ENCODE measurements around the gene SPG21.

Gene SPG21

GRCh38 chr15:64938192-64938591, 51.5 kb downstream of the SPG21 start:
- DNase-seq (ENCODE audit: low spot score), result no peak

GRCh38 chr15:64934023-64934422, 55.7 kb downstream of the SPG21 start:
- DNase-seq (ENCODE audit: low spot score), result no peak

GRCh38 chr15:64931381-64931780, 58.3 kb downstream of the SPG21 start:
- DNase-seq (ENCODE audit: low spot score), result peak; percentile 13

GRCh38 chr15:64930778-64931371, 58.8 kb downstream of the SPG21 start:
- peak; percentile 9 for DNase-seq (ENCODE audit: low spot score)

DNA sequence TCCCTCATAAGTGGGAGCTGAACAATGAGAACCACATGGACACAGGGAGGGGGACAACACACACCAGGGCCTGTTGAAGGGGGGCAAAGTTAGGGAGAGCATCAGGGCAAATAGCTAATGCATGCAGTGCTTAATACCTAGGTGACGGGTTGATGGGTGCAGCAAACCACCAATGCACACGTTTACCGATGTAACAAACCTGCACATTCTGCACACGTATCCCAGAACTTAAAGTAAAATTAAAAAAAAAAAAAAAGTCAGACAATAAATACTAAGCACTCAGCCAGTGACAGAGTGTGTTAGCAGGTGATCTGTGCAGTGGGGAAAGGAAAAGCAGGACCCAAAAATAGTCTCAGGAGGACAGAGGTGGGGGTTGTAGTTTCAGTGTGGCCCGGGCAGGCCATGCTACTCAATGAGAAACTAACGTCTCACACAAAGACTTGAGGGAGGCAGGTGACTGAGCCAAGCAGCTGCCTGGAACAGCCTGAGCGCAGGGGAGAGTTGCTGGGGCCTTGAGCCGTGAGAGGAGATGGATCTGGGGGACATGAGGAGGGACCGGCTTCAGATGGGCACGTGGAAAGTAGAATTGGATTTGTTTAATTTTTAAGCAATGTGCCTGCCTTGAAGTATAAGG, 59.6 kb downstream of the SPG21 start:
- DNase-seq (ENCODE audit: low spot score), result peak; percentile 20

DNA sequence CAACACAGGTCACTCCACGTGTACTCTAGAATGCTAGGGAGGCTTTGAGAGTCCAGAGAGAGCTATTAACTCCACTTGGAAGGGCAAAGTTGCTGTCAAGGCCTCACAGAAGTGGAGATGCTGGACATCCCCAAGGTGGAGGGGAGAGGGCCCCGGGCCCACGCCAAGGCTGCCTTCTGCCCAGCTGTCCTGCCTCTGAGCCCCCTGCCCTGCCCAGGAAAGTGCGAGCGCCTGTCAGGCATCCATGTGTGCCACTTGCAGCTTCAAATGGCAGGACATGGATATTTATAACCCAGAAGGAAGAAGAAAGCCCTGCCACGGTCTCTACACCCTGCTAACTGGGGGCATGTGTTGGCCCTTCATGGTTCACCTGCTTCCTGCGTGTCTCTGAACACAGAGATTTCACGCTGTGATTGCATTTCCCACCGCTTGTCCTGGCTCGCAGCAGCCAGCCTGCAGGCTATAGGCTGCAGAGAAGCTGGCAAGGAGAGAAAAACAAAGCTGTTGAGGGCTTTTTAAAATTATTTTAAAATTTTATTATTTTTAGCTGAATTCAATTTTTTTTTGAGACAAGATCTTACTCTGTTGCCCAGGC, 61.0 kb downstream of the SPG21 start:
- DNase-seq (ENCODE audit: low spot score), result peak; percentile 26

DNA sequence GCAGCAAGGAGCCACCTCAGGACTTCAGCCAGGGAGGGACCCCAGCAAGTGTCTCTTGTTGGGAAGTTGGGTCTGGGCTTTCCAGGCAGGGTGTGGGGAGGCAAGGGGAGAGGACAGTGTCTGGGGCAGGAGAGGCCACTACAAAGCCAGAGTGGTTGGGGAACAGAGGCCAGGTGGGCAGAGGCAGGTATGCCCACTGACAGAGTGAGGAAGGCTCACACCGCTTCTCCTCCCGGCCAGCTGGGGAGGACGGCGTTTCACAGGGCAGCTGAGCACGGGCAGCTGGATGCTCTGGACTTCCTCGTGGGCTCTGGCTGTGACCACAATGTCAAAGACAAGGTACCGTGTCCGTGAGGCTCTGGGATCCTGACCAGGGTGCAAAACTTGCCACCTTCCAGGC, 63.1 kb downstream of the SPG21 start:
- DNase-seq (ENCODE audit: low spot score), result no peak

DNA sequence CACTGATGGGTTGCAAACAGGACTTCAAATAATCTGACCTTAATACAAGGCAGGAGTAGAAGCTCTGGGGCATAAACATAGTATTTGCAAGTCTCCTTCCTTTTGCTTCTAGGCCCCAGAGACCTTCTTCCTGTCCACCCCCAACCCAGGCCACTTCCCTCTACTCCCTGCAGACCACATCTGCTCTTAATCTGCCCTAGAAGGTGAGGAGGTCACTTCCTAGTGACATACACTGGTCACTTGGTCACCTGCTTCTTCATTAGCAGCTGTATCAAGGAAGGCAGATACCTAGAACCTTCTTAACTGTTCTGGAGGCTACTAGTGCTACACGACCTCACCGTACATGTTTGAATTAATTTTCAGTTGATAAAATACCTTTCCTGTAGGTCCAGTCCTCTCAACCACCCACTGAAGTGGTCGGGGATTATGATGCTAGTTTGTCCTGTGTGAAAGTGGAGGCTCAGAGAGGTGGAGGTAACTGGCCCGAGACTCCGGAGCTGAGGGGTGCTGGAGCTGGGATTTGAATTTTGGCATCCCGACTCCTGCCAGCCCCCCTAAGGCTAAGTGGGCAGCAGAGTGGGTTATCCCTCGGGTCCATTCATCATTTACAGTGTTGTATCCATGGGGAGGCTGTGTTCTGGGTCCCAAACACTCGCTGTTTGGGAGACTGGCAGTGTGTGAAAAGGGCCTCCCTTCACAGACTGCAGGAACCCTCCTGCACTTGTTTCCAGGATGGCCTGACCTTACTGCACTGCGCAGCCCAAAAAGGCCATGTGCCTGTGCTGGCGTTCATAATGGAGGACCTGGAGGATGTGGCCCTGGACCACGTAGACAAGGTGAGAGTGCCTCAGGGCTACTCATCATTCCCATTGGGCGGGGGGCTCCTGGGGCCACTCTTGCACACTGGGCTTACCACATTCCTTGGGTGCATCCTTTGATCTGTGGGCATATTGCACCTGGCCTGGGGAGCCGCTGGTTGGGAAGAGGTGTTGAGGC, 64.1 kb downstream of the SPG21 start:
- no peak for DNase-seq (ENCODE audit: low spot score)

DNA sequence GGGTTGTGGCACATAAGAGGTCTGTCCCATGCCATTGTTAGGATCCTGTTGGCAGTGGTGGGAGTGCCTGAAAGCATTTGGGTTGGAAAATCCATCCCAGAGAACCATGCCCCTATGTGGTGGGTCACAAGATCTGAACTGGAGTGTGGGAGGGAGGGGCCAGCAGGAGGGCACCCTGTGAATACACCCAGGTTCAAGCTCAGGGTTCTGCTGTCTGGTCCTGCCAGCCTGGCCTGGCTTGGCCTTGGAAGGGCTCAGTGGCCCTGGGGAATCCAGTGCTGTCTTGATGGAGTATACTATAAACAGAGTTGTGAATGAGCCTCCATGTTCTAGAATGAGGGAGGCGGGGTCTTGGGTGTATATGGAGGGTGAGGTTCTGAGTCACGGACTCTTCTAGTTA, 66.2 kb downstream of the SPG21 start:
- no peak for DNase-seq (ENCODE audit: low spot score)

DNA sequence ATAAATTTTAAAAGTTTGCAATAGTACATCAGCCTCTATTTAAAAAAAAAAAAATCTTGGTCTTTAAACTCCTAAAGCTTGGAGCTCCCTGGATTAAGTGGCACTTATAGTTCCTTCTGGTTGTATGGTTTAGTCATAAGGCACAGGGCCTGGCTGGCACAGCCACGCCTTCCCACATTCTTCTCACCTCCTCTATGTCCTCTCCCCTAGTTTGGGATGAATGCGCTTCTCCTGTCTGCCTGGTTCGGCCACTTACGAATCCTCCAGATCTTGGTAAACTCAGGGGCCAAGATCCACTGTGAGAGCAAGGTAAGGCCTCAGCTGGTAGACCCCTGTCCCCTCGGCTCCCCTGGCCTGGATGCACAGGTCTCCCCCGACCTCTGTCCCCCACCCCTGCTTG, 68.0 kb downstream of the SPG21 start:
- no peak for DNase-seq (ENCODE audit: low spot score)

- DNase-seq (ENCODE audit: low spot score), result no peak
Observed at GRCh38 chr15:64919721-64920120, 70.0 kb downstream of the SPG21 start.

GRCh38 chr15:64917211-64917610, 72.5 kb downstream of the SPG21 start:
- no peak for DNase-seq (ENCODE audit: low spot score)

DNA sequence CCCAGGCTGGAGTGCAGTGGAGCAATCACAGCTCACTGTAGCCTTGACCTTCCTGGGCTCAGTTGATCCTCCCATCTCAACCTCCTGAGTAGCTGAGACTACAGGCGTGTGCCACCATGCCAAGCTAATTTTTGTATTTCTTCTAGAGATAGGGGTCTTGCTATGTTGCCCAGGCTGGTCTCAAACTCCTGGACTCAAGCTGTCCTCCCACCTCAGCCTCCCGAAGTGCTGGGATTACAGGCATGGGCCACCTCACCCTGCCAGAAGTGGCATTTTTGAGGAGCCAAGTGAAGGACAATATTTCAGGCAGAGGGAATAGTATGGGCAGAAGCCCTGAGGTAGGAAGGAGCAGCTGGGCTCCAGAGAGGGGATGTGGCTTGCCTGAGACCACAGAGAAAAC, 73.3 kb downstream of the SPG21 start:
- DNase-seq (ENCODE audit: low spot score), result no peak

DNA sequence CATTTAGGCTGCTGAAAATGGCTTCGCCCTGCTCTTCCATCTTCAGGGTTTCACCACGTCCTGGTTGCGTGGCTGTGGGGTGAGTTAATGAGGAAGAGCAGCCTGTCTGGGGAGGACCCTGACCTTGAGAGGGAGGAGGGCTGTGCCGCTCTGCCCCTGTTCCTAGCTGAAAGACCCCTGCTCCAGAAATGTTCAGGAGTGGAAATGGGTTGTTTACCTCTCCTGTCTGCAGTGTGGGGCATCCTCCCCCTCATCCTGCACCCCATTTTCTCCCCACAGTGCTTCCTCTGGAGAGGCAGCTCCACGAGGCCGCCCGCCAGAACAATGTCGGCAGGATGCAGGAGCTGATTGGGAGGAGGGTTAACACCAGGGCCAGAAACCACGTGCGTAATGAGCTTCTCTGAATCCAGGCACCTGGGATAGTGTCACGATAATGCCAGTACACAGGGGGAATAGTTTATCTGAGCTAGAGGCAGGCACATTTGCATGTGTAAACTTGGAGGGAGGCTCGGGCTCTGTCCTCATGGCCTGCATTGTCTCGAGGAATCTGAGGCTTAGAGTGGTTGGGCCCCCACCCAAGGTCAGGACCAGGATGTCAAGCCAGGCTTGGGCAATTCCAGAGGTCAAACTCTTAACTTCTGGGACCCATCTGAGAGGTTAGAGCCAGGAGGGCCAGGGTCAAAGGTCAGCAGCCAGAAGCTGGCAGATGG, 74.0 kb downstream of the SPG21 start:
- peak; percentile 17 for DNase-seq (ENCODE audit: low spot score)
